ENCODE results near the gene TBL1X.
A peak's percentile ranks its signal among the peaks of the same experiment; 100 is the strongest.

Gene TBL1X

GRCh38 chrX:9538544-9539045 lies 73.7 kb downstream of the TBL1X start:
- no peak for DNase-seq

- no peak for DNase-seq
These were observed 74.9 kb downstream of the TBL1X start for GRCh38 chrX:9539605-9540387.

- DNase-seq, result no peak
These were observed 77.4 kb downstream of the TBL1X start for GRCh38 chrX:9542106-9542760.

- no peak for DNase-seq
These were observed 77.9 kb downstream of the TBL1X start for GRCh38 chrX:9542761-9543111.

DNA sequence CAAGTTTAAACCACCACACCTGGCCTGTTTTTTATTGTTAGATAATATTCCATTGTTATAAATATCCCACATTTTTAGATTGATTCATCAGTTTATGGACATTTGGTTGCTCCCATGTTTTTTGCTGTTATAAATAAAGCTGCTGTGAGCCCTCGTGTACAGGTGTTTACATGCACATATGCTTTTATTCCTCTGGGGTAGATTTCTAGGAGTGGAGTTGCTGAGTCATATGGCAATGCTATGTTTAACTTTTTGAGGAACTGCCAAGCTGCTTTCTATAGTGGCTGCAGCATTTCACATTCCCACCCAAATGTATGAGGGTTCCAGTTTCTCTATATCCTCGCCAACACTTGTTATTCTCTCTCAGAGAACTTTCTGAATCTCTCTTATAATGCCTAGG lies 90.5 kb downstream of the TBL1X start:
- DNase-seq, result no peak

GRCh38 chrX:9557091-9557490 lies 92.2 kb downstream of the TBL1X start:
- no peak for DNase-seq

GRCh38 chrX:9557521-9557920 lies 92.7 kb downstream of the TBL1X start:
- no peak for DNase-seq

GRCh38 chrX:9558615-9559014 lies 93.8 kb downstream of the TBL1X start:
- no peak for DNase-seq

DNA sequence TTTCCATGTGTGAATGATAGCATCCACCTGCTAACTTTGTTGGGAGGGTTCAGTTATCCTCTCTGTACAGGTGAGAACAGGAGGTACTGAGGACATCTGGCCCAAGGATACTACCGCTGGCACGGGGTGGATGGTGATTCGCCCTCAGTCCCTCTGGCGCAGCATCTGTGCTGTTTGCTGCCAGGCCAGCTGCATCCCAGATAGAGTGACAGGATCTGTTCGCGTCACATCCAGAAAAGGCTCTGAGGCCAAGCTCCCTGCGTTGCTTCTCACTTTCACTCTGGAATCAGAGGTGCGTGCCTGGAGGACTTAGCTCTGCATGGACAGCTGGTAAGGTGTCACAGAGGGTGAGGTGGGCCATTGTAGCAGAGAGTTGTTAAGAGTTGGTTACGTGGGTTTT lies 95.4 kb downstream of the TBL1X start:
- no peak for DNase-seq

- no peak for DNase-seq
These were observed 96.3 kb downstream of the TBL1X start for GRCh38 chrX:9561199-9561598.

GRCh38 chrX:9562851-9563250 lies 98.0 kb downstream of the TBL1X start:
- no peak for DNase-seq

DNA sequence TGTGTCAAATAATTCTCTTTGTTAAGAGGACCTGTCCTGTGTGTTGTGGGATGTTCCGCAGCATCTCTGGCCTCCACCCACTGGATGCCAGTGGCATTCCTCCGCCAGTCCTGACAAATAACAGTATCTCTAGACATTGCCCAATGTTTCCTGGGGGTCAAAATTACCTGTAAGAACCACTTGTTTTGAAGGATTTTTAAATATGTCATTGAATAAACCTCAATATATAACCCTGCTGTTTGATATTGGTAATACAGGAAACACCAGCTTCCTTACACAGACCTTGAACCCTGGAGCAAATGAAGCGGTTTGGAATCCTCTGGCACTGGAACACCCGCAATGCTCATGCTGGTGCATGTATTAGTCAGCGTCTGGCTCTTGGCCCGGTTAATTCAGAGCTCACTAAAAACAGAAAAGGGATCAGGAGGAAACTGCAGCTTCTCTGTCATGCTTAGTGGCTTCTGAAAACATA lies 101.3 kb downstream of the TBL1X start:
- peak; percentile 22 for DNase-seq

GRCh38 chrX:9569876-9570301 lies 105.0 kb downstream of the TBL1X start:
- no peak for DNase-seq

- no peak for DNase-seq
These were observed 108.6 kb downstream of the TBL1X start for GRCh38 chrX:9573282-9574106.

- DNase-seq, result no peak
These were observed 111.2 kb downstream of the TBL1X start for GRCh38 chrX:9576059-9576458.

DNA sequence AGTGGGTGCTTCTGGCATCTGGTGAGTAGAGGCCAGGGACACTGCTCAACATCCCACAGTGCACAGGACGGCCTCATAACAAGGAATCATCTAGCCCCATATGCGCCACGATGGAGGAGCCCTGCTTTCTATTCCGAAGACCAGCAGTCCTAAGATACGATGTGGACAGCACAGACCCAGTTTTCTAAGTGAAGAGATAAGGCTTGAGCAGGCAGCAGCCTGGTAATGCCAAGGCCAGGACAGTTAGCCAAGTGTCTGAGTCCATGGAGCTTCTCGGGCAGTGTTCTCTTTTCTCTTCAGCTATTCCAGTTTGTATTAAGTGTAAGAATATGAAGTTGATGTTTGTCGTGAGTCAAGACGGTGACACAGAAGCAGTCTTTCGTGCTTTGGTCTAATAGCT lies 112.7 kb downstream of the TBL1X start:
- no peak for DNase-seq

DNA sequence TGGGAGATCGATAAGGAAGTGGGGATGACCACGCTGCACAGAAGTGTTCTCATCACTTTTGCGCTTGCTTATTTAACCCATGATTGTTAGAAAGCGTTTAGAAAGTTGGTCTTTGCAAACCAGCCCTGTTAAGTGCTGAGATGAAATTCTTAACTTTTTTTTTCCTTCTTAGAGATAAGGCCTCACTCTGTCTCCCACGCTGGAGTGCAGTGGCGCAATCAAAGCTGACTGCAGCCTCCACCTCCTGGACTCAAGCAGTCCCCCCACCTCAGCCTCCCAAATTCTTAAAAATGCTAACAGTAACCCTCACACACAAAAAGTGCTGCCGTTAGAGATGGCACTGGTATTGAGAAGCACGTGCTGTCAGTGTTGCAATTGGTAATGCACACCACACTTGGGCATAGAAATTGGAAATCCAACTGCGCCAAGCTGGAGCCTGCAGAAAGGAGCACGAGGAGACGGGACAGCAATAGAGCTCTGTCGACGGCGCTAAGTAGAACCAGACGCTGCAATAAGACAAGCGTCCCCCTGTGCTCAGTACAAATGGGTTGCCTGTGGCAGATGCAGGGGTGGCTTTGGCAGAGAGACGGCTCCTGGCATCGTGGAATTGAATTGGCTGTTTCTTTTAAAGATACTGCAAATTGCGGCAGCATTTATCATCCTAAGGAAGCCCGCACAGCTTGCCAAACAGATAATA lies 113.4 kb downstream of the TBL1X start:
- DNase-seq, result no peak

- no peak for DNase-seq
These were observed 117.0 kb downstream of the TBL1X start for GRCh38 chrX:9581771-9582385.

- no peak for DNase-seq
These were observed 118.1 kb downstream of the TBL1X start for GRCh38 chrX:9582956-9583355.

DNA sequence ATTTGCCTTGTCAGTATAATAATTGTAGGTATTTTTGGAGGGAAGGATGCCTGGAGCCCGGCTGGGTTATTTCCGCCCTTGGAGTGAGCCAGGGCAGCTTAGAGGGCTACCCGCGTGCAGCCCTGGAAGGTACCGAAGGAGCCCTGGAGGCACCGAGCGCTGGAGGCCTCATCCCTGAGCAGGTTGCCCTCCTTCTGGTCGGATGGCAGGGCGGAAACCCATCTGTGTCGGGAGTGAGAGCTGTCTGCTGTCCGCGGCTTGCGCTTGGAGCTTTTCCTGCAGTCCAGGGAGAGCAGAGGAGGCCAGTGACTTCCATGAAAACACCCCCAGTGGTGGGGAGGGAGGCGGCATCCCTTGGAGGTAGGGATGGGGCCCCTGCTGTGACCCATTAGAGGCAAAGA lies 122.1 kb downstream of the TBL1X start:
- DNase-seq, result no peak

- no peak for DNase-seq
These were observed 122.8 kb downstream of the TBL1X start for GRCh38 chrX:9587642-9588041.

DNA sequence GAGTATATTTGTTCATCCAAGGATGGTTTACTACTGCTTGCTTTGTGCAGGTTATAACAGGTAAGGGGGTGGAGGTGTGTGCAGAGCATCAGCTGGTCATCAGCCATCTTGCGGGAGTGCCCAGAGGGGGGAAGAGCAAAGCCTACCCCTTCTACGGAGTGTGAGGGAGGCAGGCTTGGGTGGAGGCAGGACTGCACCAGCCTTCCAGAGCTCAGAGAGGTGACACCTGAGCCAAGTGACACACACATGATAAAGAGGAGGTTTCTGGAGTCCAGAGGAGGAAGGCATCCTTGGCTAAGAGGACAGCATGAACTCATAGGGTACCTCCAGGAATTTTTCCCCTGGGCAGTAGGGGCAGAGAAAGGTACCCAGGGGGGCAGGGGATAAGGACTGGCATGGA lies 126.6 kb downstream of the TBL1X start:
- no peak for DNase-seq
